NCI-H1436 treated with DMSO at 0.1 percent for 48 hours (cell line): ENCODE data around the gene CNTN3.

Experiments used
- DNase-seq: peaks from one replicate; lab custom pipeline; 2025; lab: John Stamatoyannopoulos, UW

CNTN3 gene

GRCh38 chr3:74614107-74614967 lies at the start of gene CNTN3:
Gene CNTN3 (minus strand): TSS chr3:74614659. CDS start chr3:74521112, 93,547 bp downstream.
- DNase-seq, result no peak

GRCh38 chr3:74663178-74663577 lies 48.7 kb upstream of the CNTN3 start:
- no peak for DNase-seq

DNA sequence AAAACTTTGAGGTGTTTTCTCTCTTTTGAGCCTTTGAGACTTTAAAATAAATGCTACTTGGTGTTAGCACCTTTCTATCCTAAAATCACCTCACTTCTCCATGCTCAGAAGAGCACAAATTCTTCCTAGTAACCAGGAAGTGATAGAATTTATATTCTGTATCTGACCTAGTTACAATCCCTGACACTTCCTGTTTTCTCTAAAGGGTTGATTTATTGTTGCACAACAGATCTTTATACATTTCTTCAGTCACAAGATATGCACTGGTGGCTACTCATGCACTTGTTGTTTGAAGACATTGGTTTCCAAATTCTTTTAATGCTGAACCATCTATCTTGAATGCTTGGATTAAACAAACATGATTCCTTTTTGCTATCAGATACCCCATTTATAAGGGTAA lies 47.2 kb upstream of the CNTN3 start:
- no peak for DNase-seq

GRCh38 chr3:74651885-74652284 lies 37.4 kb upstream of the CNTN3 start:
- no peak for DNase-seq

GRCh38 chr3:74651292-74651691 lies 36.8 kb upstream of the CNTN3 start:
- DNase-seq, result no peak

GRCh38 chr3:74648107-74648506 lies 33.6 kb upstream of the CNTN3 start:
- DNase-seq, result no peak

DNA sequence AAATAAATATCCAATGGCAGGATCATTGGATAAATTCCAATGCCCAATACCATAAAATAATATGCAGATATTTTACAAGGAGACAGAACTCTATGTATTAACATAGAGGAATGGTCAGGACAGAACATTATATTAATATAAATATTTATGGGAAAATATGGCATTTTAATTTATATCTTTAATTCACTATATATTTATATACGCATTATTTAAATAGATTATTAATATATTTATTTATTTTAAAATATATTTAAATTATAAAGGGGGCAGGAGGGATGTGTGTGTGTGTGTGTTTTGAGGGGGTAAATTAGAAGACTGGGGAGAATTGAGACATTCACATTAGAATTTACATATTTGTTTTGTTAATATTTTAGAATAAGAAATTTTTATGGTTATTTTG lies 31.6 kb upstream of the CNTN3 start:
- no peak for DNase-seq

- DNase-seq, result no peak
These were observed 29.2 kb upstream of the CNTN3 start for GRCh38 chr3:74643636-74644035.

DNA sequence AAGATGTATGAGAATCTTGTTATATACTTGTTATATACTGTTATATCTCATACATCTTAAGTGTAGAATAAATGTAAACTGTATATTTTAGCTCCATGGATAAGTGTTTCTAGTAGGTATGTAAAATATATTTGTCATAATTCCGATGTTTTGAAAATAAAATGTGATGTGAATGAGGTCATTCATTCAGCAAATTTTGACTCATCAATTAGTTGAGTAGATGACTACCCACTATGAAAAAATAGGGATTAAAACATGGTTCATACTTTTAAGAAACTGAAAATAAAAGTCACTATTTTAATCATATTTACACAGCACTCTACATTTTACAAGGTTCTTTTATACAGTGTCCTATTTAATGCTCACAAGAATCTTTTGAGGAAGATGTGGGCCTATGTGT lies 28.4 kb upstream of the CNTN3 start:
- no peak for DNase-seq

DNA sequence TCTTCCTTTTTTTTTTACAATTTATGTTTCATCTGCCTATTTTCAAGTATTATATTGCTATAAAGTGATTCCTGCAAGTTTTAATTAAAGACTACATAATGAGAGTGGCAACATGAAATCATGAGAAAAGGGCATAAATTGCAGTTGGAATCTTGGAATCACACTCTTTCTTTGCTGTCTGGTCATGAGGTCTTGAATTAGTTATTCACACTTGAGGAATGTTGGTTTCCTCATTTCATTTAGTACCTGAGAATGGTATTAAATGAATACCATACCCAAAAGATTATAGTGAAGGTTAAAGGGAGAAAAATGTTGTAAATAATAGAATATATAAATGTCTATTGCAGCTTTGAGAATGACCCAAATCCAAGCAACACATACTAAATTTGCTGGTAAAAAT lies 25.8 kb upstream of the CNTN3 start:
- DNase-seq, result no peak

- no peak for DNase-seq
These were observed 25.2 kb upstream of the CNTN3 start for GRCh38 chr3:74639681-74640080.

GRCh38 chr3:74636981-74637380 lies 22.5 kb upstream of the CNTN3 start:
- DNase-seq, result no peak

DNA sequence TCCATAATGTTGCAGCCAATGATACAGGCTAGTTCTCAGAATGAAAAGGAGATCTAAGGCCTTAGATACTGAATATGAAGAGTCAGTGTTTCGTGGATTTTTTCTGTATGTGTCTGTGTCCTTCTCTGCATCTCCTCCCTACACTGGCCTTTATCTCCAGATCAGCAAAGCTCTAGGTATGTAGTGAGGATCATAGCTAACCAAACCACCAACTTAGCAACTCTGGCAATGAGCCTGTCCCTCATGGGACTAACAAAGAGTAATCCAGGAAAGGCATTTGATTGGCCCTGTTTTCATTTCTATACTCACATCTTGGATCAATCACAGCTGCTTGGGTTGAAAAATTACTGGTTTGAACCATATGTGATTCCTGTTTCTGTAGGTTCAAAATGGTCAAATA lies 18.6 kb upstream of the CNTN3 start:
- DNase-seq, result no peak

- no peak for DNase-seq
These were observed 17.1 kb upstream of the CNTN3 start for GRCh38 chr3:74631351-74632140.

- no peak for DNase-seq
These were observed 16.1 kb upstream of the CNTN3 start for GRCh38 chr3:74630602-74631001.

GRCh38 chr3:74626011-74626410 lies 11.6 kb upstream of the CNTN3 start:
- DNase-seq, result no peak

GRCh38 chr3:74624301-74624700 lies 9.8 kb upstream of the CNTN3 start:
- DNase-seq, result no peak

- DNase-seq, result no peak
These were observed 8.9 kb upstream of the CNTN3 start for GRCh38 chr3:74623261-74623836.

DNA sequence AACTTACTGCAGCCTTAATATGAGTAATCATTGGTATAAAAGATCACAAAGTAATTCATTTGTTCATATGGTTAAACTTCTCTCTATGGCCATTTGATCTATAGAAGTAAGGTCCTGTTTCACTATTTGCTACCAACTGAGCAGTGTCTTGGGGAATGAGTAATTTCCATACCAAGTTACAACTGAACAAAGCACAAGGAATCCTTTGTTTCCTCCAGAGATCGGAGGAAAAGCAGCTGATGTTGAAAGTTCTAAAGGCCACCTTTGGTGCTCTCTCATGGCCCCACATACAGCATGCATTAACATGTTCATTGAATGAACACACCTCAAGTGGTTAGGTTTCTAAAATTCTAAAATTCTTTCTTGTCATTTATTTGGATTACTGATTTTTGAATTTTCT lies 7.1 kb upstream of the CNTN3 start:
- DNase-seq, result no peak

- no peak for DNase-seq
These were observed 3.3 kb upstream of the CNTN3 start for GRCh38 chr3:74617776-74618175.

GRCh38 chr3:74613521-74614106 lies 845 bp downstream of the CNTN3 start:
- no peak for DNase-seq

DNA sequence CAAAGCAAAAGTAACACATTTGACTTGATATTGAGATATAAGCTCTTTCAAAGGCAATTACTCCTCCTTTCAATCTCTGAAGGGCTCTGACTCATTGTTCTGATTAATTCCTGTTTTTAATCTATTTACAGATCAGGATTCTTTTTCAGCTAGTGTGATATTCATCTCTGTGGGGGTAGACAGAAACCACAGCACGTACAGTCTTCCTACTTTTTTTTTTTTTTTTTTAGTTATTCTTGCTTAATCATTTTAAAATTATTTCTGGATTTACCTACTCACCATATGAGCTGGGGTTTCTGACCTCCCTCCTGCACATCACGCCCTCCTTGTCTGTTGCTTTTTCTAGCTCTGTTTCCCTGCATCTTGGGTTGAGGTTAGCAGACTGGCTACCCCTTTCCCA lies 1.4 kb downstream of the CNTN3 start:
- DNase-seq, result no peak

DNA sequence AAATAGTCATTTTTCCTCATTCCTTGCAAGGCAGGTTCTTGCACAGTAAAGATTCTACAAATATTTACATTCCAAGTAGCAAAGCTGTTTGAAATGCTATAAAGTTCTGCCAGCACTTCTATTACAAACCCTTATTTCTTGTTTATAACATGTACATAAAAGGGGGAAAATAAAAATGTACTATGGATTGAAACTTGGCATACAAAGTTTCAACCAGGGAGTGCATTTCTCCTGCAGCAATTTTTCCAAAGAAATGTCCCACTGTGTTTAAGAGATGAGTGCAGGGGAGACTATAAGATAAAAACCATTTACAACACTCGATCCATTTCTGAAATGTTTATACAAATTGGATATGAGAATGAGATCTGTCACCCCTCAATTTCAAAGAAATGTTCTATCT lies 3.3 kb downstream of the CNTN3 start:
- DNase-seq, result no peak
